Measurements from ENCODE around the gene STEAP1. TPM values are rescaled to one million over a fixed set of nuclear protein-coding genes. Genes with fewer than 3 reads are reported as not detected.
"Not testable (repeated sequence)": the region's sequence is repeated elsewhere in the genome, so short reads cannot be mapped to it uniquely, and the experiment has no call there.

Gene STEAP1
- total RNA-seq, 1 experiment from 2014 or later, result 4.1 TPM

- peak overlapping the region; percentile 53 for H3K4me2 ChIP-seq (ENCODE audit: insufficient read depth, insufficient read length, low read length)
- H2AK5ac ChIP-seq (ENCODE audit: insufficient read length, low read length), result no peak overlapping the region
- H2BK15ac ChIP-seq (ENCODE audit: low read depth, low read length), result no peak overlapping the region
- H2BK20ac ChIP-seq (ENCODE audit: low read depth, low read length, poor library complexity, severe bottlenecking), result no peak overlapping the region
- TF ChIP-seq CTCF (conservative IDR thresholded peaks at IDR 0.05), result no peak
- Mint-ChIP-seq H3K9me3 (peaks cover 0 to 2% of the 10 kb centered on the region in 2 experiments; a peak in 2 of 5 replicates), H3K4me3 (peak overlapping the region; percentile 69 to 82), H3K36me3 (ENCODE audit: insufficient read depth in 1 of 3, low read depth in 3 of 3) (peaks cover 0 to 4% (median 3%) of the 10 kb centered on the region in 3 experiments; a peak in 2 of 7 replicates), H3K27me3 (ENCODE audit: low read depth) (peaks cover 32% of the 10 kb centered on the region), H3K4me1 (peaks cover 7% of the 10 kb centered on the region in 2 experiments), H3K27ac (no peak overlapping the region)
- no peak overlapping the region for H2BK5ac ChIP-seq (ENCODE audit: insufficient read length, low read length)
- H3K23me2 ChIP-seq (ENCODE audit: insufficient read length, low read depth, low read length, poor library complexity, severe bottlenecking), result no peaks in the 10 kb centered on the region
- no peaks in the 10 kb centered on the region for H3K9me3 ChIP-seq (ENCODE audit: control insufficient read depth, low read depth, low read length)
- peak; percentile 45 for DNase-seq
- no peak overlapping the region for H3K23ac ChIP-seq (ENCODE audit: insufficient read length, low read depth, low read length)
- H4K8ac ChIP-seq (replicated peaks; ENCODE audit: insufficient read length, low read depth, low read length), result no peak overlapping the region
- H2AFZ ChIP-seq (ENCODE audit: low read length), result no peak overlapping the region
- WGBS (ENCODE audit: extremely low coverage, insufficient read length, low lambda C conversion rate), result no CpG with 5 or more reads among the region's 58 CpGs
- H2BK120ac ChIP-seq (ENCODE audit: low read depth, low read length, poor library complexity, severe bottlenecking), result no peak overlapping the region
- peaks cover 3% of the 10 kb centered on the region; the same call in 1 of the 2 replicates for H3K27me3 ChIP-seq (ENCODE audit: insufficient read depth, low read length)
- H3K56ac ChIP-seq (ENCODE audit: insufficient read length, low read depth, low read length), result no peak overlapping the region
- H4K5ac ChIP-seq (ENCODE audit: insufficient read length, low read depth, low read length), result no peak overlapping the region
- no peak overlapping the region for H3T11ph ChIP-seq (ENCODE audit: low read length)
- no peak overlapping the region for H3K9ac ChIP-seq (ENCODE audit: extremely low read depth, insufficient read length, low read length)
- no peaks in the 10 kb centered on the region for H3K79me1 ChIP-seq (ENCODE audit: insufficient read depth, low read depth, low read length, poor library complexity, severe bottlenecking)
- no peak overlapping the region for H4K91ac ChIP-seq (ENCODE audit: insufficient read length, low read depth, low read length)
- no peak overlapping the region for H2BK12ac ChIP-seq (ENCODE audit: insufficient read length, low read depth, low read length)
- H3K4me1 ChIP-seq (ENCODE audit: insufficient read depth, low read length), result no peaks in the 10 kb centered on the region
- H3K18ac ChIP-seq (ENCODE audit: insufficient read length, low read depth, low read length), result no peak overlapping the region
- no peaks in the 10 kb centered on the region for H3K79me2 ChIP-seq (ENCODE audit: insufficient read depth, low read length)
- no peak overlapping the region for H3K27ac ChIP-seq (ENCODE audit: insufficient read length, low read depth, low read length)
- H3K14ac ChIP-seq (ENCODE audit: insufficient read depth, low read length), result no peak overlapping the region; the same call in 1 of the 2 replicates
- no peak overlapping the region for H3K4ac ChIP-seq (ENCODE audit: low read depth, low read length)
- H4K20me1 ChIP-seq (ENCODE audit: control insufficient read depth, insufficient read depth, insufficient read length), result no peaks in the 10 kb centered on the region
Observed at GRCh38 chr7:90119178-90119971, 34.9 kb upstream of the STEAP1 start.

- H2BK12ac ChIP-seq (ENCODE audit: insufficient read length, low read depth, low read length); H2AK5ac ChIP-seq (ENCODE audit: insufficient read length, low read length); H3K27me3 ChIP-seq (ENCODE audit: insufficient read depth, low read length); H3K27ac ChIP-seq (ENCODE audit: insufficient read length, low read depth, low read length); H3K36me3 Mint-ChIP-seq (ENCODE audit: insufficient read depth in 1 of 3, low read depth in 3 of 3); H2BK120ac ChIP-seq (ENCODE audit: low read depth, low read length, poor library complexity, severe bottlenecking); H2BK20ac ChIP-seq (ENCODE audit: low read depth, low read length, poor library complexity, severe bottlenecking); H3K27ac Mint-ChIP-seq; H4K20me1 ChIP-seq (ENCODE audit: control insufficient read depth, insufficient read depth, insufficient read length); DNase-seq; H3K9ac ChIP-seq (ENCODE audit: extremely low read depth, insufficient read length, low read length); H2BK15ac ChIP-seq (ENCODE audit: low read depth, low read length); H3K79me1 ChIP-seq (ENCODE audit: insufficient read depth, low read depth, low read length, poor library complexity, severe bottlenecking); H3K23ac ChIP-seq (ENCODE audit: insufficient read length, low read depth, low read length); H3K4me1 ChIP-seq (ENCODE audit: insufficient read depth, low read length); H4K5ac ChIP-seq (ENCODE audit: insufficient read length, low read depth, low read length); H2BK5ac ChIP-seq (ENCODE audit: insufficient read length, low read length); H3K9me3 Mint-ChIP-seq; H3K56ac ChIP-seq (ENCODE audit: insufficient read length, low read depth, low read length); H3K4ac ChIP-seq (ENCODE audit: low read depth, low read length); H2AFZ ChIP-seq (ENCODE audit: low read length); H3K9me3 ChIP-seq (ENCODE audit: control insufficient read depth, low read depth, low read length); H3K23me2 ChIP-seq (ENCODE audit: insufficient read length, low read depth, low read length, poor library complexity, severe bottlenecking); H4K91ac ChIP-seq (ENCODE audit: insufficient read length, low read depth, low read length); H3K14ac ChIP-seq (ENCODE audit: insufficient read depth, low read length); H3K18ac ChIP-seq (ENCODE audit: insufficient read length, low read depth, low read length); H3T11ph ChIP-seq (ENCODE audit: low read length); H3K79me2 ChIP-seq (ENCODE audit: insufficient read depth, low read length); H4K8ac ChIP-seq (replicated peaks; ENCODE audit: insufficient read length, low read depth, low read length); H3K4me1 Mint-ChIP-seq: not testable (repeated sequence)
- WGBS (ENCODE audit: extremely low coverage, insufficient read length, low lambda C conversion rate), result no CpG with 5 or more reads among the region's 4 CpGs
- peaks cover 32% of the 10 kb centered on the region for H3K27me3 Mint-ChIP-seq (ENCODE audit: low read depth)
- peak overlapping the region; percentile 69 to 82 for H3K4me3 Mint-ChIP-seq
- H3K4me2 ChIP-seq (ENCODE audit: insufficient read depth, insufficient read length, low read length), result peak overlapping the region; percentile 53
Observed at GRCh38 chr7:90120205-90120604, 34.1 kb upstream of the STEAP1 start.

Data from H9 (cell line).